GM10248 (cell line): ENCODE measurements around the gene ATP9B.

Source experiments
- CTCF ChIA-PET: fragments of 300-600 bp; sonication (Branson Sonifier 250); formaldehyde crosslinking; extraction: SDS; loops from one replicate; lab custom pipeline; 2021; ENCODE audit warnings: antibody characterized with exemption; lab: Yijun Ruan, JAX
- POLR2A ChIA-PET: fragments of 350-650 bp; sonication (Branson Sonifier 250); formaldehyde crosslinking; extraction: SDS; loops from one replicate; lab custom pipeline; 2020; ENCODE audit warnings: antibody characterized with exemption; lab: Yijun Ruan, JAX
- DNase-seq: peaks from one replicate; pipeline ENCODE4 v3.0.0; 2012; ENCODE audit errors: extremely low spot score
- TF ChIP-seq, protein P1 (sequence below): IDR thresholded peaks from 2 replicates; pipeline ENCODE4 v1.5.1; 2012; ENCODE audit warnings: mild to moderate bottlenecking, low read depth; ENCODE audit errors: extremely low read depth, missing control alignments, control extremely low read depth

ATP9B gene

DNA sequence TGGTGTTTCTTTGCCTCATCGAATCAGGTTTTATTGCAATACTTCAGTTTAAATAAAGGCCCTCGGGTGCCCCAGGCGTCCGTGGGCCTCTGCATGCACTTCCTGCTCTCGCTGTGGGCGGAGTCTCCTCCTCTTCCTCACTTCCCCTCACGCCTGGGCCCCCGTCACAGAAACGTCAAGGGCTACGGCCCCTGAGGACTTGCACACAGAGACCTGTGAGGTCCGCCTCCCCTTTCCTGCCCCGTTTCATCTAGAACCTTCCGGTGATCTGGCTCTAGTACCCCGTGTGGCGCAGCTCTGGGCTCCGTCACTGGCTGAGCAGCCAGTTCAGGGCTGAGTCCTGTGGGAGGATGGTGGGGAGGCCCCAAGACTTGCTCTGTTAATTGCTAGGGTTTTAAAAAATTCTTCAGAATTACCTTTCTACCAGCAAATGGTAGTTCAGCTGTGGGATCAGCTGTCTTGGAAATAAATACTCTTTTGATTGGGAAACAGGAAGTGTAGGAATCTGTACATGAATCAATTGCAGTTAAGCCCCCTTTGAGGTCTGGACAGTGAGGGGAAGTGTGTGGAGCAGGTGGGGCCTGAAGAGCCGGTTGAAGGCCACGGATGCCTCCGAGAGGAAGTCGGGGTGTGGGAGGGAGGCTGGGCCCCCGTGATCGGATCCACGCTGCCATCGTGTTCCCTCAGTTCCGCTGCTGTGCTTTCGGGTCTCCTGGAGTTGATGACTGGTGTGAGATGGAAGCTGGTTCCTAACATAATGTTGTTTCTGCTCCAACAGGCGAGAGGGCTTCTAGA is 336.8 kb downstream of the ATP9B start:
- POLR2A ChIA-PET = interaction anchor here (0.9 to 1.0 kb wide), 2 partner anchors 30 to 118 kb away, joined by 3 to 4 read pairs; no protein-coding TSS in a partner anchor
- TF ChIP-seq, protein P1, sequence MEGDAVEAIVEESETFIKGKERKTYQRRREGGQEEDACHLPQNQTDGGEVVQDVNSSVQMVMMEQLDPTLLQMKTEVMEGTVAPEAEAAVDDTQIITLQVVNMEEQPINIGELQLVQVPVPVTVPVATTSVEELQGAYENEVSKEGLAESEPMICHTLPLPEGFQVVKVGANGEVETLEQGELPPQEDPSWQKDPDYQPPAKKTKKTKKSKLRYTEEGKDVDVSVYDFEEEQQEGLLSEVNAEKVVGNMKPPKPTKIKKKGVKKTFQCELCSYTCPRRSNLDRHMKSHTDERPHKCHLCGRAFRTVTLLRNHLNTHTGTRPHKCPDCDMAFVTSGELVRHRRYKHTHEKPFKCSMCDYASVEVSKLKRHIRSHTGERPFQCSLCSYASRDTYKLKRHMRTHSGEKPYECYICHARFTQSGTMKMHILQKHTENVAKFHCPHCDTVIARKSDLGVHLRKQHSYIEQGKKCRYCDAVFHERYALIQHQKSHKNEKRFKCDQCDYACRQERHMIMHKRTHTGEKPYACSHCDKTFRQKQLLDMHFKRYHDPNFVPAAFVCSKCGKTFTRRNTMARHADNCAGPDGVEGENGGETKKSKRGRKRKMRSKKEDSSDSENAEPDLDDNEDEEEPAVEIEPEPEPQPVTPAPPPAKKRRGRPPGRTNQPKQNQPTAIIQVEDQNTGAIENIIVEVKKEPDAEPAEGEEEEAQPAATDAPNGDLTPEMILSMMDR = no peak
- CTCF ChIA-PET = interaction anchor here (1.0 to 1.9 kb wide), 7 partner anchors 8 to 123 kb away, joined by 3 to 10 read pairs (median 3); no protein-coding TSS in a partner anchor
- DNase-seq = peak; percentile 90

GRCh38 chr18:79406708-79407107 is 337.5 kb downstream of the ATP9B start:
- ChIA-PET POLR2A (no interaction called here), CTCF (interaction anchor here (1.2 to 1.9 kb wide), 4 partner anchors 13 to 122 kb away, joined by 3 to 7 read pairs (median 4); no protein-coding TSS in a partner anchor)
- DNase-seq = no peak
- TF ChIP-seq, protein P1 = no peak

- ChIA-PET POLR2A (no interaction called here), CTCF (no interaction called here)
- TF ChIP-seq, protein P1 = no peak
- DNase-seq = no peak
Measured at GRCh38 chr18:79409313-79409712, 340.1 kb downstream of the ATP9B start.

DNA sequence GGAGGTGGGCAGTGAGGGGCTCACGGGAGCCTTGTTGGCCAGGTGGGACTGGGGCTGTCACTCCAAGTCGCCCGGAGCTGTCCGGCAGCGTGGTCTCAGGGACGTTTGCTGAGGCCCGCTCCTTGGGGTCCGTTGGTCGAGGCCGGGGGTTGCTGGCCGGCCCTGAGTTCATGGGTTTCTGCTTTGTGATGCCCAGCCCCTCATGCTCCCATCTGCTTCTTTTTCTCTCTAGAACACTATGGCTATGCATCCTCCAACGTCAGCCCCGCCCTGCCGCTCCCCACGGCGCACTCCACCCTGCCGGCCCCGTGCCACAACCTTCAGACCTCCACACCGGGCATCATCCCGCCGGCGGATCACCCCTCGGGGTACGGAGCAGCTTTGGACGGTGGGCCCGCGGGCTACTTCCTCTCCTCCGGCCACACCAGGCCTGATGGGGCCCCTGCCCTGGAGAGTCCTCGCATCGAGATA is 341.0 kb downstream of the ATP9B start:
- no peak for DNase-seq
- ChIA-PET CTCF (no interaction called here), POLR2A (no interaction called here)
- TF ChIP-seq, protein P1 = no peak

GRCh38 chr18:79410731-79411613 is 341.8 kb downstream of the ATP9B start:
- TF ChIP-seq, protein P1 = no peak
- ChIA-PET CTCF (no interaction called here), POLR2A (no interaction called here)
- no peak for DNase-seq
